PFSK-1 (cell line): ENCODE data around the gene RNF215.

Experiments
- FOXP2 ChIP-seq: optimal IDR thresholded peaks from 2 replicates; pipeline ENCODE3; 2011; ENCODE audit warnings: borderline replicate concordance, control low read depth, inconsistent platforms; ENCODE audit not compliant: insufficient read depth; ENCODE audit errors: extremely low read length, extremely low read depth
- POLR2AphosphoS5 ChIP-seq: IDR thresholded peaks from 2 replicates; pipeline ENCODE4 v1.6.1; 2012; ENCODE audit warnings: low read depth, mild to moderate bottlenecking, control low read depth, low read length, moderate library complexity
- SIN3A ChIP-seq: IDR thresholded peaks from 2 replicates; pipeline ENCODE4 v1.6.1; 2012; ENCODE audit warnings: mild to moderate bottlenecking, low read length, moderate library complexity, borderline replicate concordance; ENCODE audit not compliant: insufficient read depth
- TF ChIP-seq, protein P1 (sequence below), 2 experiments: IDR thresholded peaks; 2 replicates each; pipeline versions ENCODE4 v1.6.1 to v1.8.0; 2011 to 2012; ENCODE audit warnings: low read depth in 2 of 2, low read length in 2 of 2, control low read depth in 1 of 2, inconsistent platforms in 1 of 2, mild to moderate bottlenecking in 1 of 2, moderate library complexity in 1 of 2; ENCODE audit not compliant: insufficient read depth in 1 of 2

DNA sequence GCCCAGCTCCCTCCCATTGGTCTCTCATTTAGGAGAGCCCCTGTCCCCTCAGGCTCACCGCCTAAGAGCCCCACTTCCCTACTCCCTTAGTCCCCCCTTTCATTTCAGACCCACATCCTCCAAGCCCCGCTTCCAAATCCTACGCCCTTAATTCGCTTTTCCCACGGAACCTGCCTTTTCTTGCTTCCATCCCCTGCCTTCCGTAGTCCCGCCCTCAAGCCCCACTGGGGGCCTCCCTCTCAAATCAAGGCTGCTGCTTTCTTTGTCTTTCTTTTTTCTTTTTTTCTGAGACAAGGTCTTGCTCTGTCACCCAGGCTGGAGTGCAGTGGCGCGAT lies 30.0 kb downstream of the RNF215 start:
- no peak for TF ChIP-seq SIN3A
- TF ChIP-seq, protein P1, sequence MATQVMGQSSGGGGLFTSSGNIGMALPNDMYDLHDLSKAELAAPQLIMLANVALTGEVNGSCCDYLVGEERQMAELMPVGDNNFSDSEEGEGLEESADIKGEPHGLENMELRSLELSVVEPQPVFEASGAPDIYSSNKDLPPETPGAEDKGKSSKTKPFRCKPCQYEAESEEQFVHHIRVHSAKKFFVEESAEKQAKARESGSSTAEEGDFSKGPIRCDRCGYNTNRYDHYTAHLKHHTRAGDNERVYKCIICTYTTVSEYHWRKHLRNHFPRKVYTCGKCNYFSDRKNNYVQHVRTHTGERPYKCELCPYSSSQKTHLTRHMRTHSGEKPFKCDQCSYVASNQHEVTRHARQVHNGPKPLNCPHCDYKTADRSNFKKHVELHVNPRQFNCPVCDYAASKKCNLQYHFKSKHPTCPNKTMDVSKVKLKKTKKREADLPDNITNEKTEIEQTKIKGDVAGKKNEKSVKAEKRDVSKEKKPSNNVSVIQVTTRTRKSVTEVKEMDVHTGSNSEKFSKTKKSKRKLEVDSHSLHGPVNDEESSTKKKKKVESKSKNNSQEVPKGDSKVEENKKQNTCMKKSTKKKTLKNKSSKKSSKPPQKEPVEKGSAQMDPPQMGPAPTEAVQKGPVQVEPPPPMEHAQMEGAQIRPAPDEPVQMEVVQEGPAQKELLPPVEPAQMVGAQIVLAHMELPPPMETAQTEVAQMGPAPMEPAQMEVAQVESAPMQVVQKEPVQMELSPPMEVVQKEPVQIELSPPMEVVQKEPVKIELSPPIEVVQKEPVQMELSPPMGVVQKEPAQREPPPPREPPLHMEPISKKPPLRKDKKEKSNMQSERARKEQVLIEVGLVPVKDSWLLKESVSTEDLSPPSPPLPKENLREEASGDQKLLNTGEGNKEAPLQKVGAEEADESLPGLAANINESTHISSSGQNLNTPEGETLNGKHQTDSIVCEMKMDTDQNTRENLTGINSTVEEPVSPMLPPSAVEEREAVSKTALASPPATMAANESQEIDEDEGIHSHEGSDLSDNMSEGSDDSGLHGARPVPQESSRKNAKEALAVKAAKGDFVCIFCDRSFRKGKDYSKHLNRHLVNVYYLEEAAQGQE (IDR thresholded peaks at IDR 0.05; ENCODE audit: insufficient read depth in 1 of 2, low read depth in 2 of 2, low read length in 2 of 2) = no peak
- no peak for TF ChIP-seq POLR2AphosphoS5
- TF ChIP-seq FOXP2 = no peak
